Measurements from ENCODE around the gene PBX1. TPM values are rescaled to one million over a fixed set of nuclear protein-coding genes. Genes with fewer than 3 reads are reported as not detected.

The PBX1 gene
- total and polyA plus RNA-seq, 2 experiments from 2014 or later = 40.0 to 104 TPM

- no peak for TF ChIP-seq ZNF462 (CRISPR knock-in tag; IDR thresholded peaks at IDR 0.05)
- no peak for TF ChIP-seq ETS1 (IDR thresholded peaks at IDR 0.05)
Measured at GRCh38 chr1:164630626-164631396, 71.8 kb downstream of the PBX1 start (continued).

DNA sequence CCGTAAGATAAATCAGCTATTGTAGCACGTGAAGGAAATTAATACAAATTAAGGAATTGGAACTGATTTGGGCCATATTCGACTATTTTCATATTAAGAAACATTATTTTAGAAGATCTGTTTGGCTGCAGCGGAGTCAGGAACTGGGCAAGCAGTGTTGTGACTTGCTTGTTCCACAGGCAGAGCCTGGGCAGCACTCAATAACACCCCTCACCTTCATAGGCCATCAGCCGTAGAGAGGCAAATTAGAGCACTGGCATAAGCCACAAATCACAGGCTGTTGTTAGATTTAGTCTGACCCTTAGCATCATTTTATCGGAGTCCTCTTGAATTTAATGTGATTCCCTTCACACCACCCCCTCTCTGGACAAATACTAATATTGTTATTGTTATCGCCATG, 72.8 kb downstream of the PBX1 start:
- Histone ChIP-seq H2AFZ (no peak overlapping the region), H3K4me1 (ENCODE audit: insufficient read depth) (peaks cover 55% of the 10 kb centered on the region), H3F3A (replicated peaks; ENCODE audit: low read depth) (0 out of 2 replicates have a peak, but pooled peaks cover 7% of the 10 kb centered on the region), H3K9me2 (ENCODE audit: insufficient read depth) (no peaks in the 10 kb centered on the region), H3K36me3 (ENCODE audit: insufficient read depth) (no peaks in the 10 kb centered on the region), H3K27ac (ENCODE audit: low read depth) (no peak overlapping the region), H3K79me2 (replicated peaks; ENCODE audit: insufficient read depth) (peaks cover 99% of the 10 kb centered on the region), H3K4me2 (no peak overlapping the region), H4K20me1 (replicated peaks; ENCODE audit: insufficient read depth) (peaks cover 26% of the 10 kb centered on the region; the same call in 1 of the 2 replicates), H3K27me3 (ENCODE audit: insufficient read depth) (no peaks in the 10 kb centered on the region), H3K4me3 (no peak overlapping the region)
- DNase-seq (ENCODE audit: low spot score) = no peak
- peak overlapping the region; percentile 80; the same call in 1 of the 2 replicates for H3K27ac Mint-ChIP-seq
- H3K4me3 Mint-ChIP-seq = no peak overlapping the region
- H3K4me1 Mint-ChIP-seq = peaks cover 69% of the 10 kb centered on the region
- H3K9me3 Mint-ChIP-seq = no peaks in the 10 kb centered on the region
- peak; percentile 17; the same call in 1 of the 3 replicates for ATAC-seq
- peaks cover 3% of the 10 kb centered on the region for H3K27me3 Mint-ChIP-seq (ENCODE audit: insufficient read depth, low read depth, poor library complexity)
- peaks cover 13% of the 10 kb centered on the region; the same call in 2 of the 3 replicates for H3K36me3 Mint-ChIP-seq (ENCODE audit: low read depth)
- TF ChIP-seq ZNF114 (CRISPR knock-in tag; IDR thresholded peaks at IDR 0.05) (no peak), EZH2phosphoT487 (IDR thresholded peaks at IDR 0.05; ENCODE audit: unreplicated experiment) (no peak), STAT1 (IDR thresholded peaks at IDR 0.05; ENCODE audit: unreplicated experiment) (no peak), CREB1 (CRISPR knock-in tag; IDR thresholded peaks at IDR 0.05; ENCODE audit: low read depth) (no peak), NANOG (IDR thresholded peaks at IDR 0.05; ENCODE audit: borderline replicate concordance) (no peak), ETS1 (IDR thresholded peaks at IDR 0.05) (no peak)

Data from GM23338 (cell line).